ENCODE measurements around the gene BMX. TPM values are rescaled to one million over a fixed set of nuclear protein-coding genes. Genes with fewer than 3 reads are reported as not detected.

BMX gene
- not detected for total RNA-seq

DNA sequence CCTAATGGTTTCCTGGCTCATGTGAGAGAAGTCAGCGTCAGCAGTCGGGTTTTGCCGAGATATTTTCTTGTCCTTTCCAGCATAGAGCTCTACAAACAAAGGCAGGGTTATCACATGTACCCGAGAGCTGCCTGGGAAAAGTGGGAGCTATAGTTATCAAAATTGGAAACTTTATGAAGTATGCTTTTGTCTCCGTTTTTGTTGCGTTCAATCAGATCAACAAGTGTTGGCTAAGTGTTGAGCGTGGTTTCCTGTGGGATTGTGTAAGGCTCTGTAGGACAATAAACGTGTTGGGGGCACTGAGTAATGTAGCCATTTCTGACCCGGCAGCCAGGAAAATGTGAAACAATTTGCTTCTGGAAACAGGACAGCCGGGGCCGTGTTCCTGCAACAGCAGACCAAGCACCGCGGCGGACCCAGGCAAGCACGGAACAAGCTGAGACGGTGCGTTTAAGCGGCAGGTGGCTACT lies at the start of gene BMX:
TSS of gene BMX (plus strand) at position 311 of the 470 bp plus-strand sequence. CDS start 7,547 bp downstream, outside the sequence.
- no peak for ATAC-seq (replicated peaks in 1 of 2)
- no peaks in the 10 kb centered on the region for H3K9me3 Mint-ChIP-seq
- no peak within 1 kb of the TSS for H3K4me3 Mint-ChIP-seq
- no peak for DNase-seq
- H3K27me3 Mint-ChIP-seq (ENCODE audit: low read depth) = peaks cover 71% of the 10 kb centered on the region
- H3K27ac Mint-ChIP-seq = no peak within 1 kb of the TSS
- peaks cover 6% of the 10 kb centered on the region for H3K4me1 Mint-ChIP-seq (ENCODE audit: low read depth)
- H3K36me3 Mint-ChIP-seq (ENCODE audit: insufficient read depth in 2 of 2) = no peaks in the 10 kb centered on the region

DNA sequence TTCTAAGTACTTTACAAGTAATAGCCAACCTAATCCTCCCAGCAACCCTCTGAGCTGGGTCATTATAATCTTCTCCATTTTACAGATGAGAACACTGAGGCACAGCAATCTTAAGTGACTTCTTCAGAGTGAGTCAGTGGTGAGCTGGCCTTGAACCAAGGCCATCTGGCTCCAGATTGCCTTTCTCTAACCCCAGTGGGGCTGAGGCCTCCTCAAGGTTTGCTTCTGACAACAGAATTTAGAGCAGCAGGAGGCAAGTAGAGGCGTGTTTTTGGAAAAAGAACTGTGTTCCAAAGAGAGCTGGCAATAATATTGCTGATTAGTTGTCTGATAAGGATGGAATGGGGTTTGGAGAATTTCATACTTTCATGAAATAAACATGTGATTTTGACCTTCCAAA lies 48.7 kb upstream of the BMX start:
- H3K36me3 Mint-ChIP-seq (ENCODE audit: insufficient read depth in 2 of 2) = no peaks in the 10 kb centered on the region
- no peak overlapping the region for H3K27ac Mint-ChIP-seq
- H3K4me3 Mint-ChIP-seq = no peak overlapping the region
- no peaks in the 10 kb centered on the region for H3K9me3 Mint-ChIP-seq
- H3K27me3 Mint-ChIP-seq (ENCODE audit: low read depth) = peaks cover 24% of the 10 kb centered on the region
- no peak for DNase-seq
- no peak for ATAC-seq (replicated peaks in 1 of 2)
- H3K4me1 Mint-ChIP-seq (ENCODE audit: low read depth) = no peaks in the 10 kb centered on the region

DNA sequence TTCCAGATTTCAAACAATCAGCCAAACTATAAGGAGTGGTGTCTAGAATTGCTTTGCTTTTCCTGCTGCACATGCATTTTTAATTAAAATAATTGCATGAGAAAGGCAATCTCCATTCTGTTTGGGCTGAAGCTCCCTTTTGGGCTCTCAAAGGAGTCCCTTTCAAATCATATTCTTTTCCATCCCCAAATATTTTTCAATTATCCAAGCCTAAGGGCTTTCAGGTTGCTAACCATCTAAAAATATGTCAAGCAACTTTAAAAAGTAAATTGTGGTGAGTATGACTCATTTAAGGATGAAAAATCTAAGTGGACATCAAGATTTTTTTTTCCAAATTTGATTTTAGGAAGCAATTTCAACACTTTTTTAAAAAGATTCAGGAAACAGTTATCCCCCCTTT lies 35.9 kb upstream of the BMX start:
- DNase-seq (no peak), ATAC-seq (replicated peaks in 1 of 2) (no peak)
- peaks cover 30% of the 10 kb centered on the region for H3K27me3 Mint-ChIP-seq (ENCODE audit: low read depth)
- no peak overlapping the region for H3K27ac Mint-ChIP-seq
- H3K9me3 Mint-ChIP-seq = no peaks in the 10 kb centered on the region
- no peak overlapping the region for H3K4me3 Mint-ChIP-seq
- H3K36me3 Mint-ChIP-seq (ENCODE audit: insufficient read depth in 2 of 2) = no peaks in the 10 kb centered on the region
- H3K4me1 Mint-ChIP-seq (ENCODE audit: low read depth) = no peaks in the 10 kb centered on the region

DNA sequence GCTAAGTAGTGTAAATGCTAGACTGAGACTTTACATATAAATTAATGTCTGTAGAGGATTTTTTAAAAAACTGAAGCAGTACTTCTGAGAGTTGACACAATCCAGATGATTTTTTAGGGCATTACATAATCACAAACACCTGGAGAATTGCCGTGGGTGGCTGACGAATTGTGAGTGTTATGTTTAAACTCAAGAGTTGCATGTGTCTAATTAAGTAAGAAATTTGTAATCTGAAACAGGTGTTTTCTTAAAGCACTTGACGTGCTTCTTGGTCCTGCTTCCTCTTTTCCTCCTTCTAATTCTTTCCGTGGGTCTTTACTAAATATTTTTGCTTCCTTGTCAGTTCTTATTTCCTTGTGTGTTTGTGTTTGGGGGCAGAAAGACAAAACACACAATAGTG lies 35.3 kb upstream of the BMX start:
- H3K27ac Mint-ChIP-seq = no peak overlapping the region
- no peaks in the 10 kb centered on the region for H3K9me3 Mint-ChIP-seq
- no peaks in the 10 kb centered on the region for H3K36me3 Mint-ChIP-seq (ENCODE audit: insufficient read depth in 2 of 2)
- ATAC-seq (replicated peaks in 1 of 2) = no peak
- DNase-seq = no peak
- no peak overlapping the region for H3K4me3 Mint-ChIP-seq
- H3K27me3 Mint-ChIP-seq (ENCODE audit: low read depth) = peaks cover 26% of the 10 kb centered on the region
- H3K4me1 Mint-ChIP-seq (ENCODE audit: low read depth) = no peaks in the 10 kb centered on the region

DNA sequence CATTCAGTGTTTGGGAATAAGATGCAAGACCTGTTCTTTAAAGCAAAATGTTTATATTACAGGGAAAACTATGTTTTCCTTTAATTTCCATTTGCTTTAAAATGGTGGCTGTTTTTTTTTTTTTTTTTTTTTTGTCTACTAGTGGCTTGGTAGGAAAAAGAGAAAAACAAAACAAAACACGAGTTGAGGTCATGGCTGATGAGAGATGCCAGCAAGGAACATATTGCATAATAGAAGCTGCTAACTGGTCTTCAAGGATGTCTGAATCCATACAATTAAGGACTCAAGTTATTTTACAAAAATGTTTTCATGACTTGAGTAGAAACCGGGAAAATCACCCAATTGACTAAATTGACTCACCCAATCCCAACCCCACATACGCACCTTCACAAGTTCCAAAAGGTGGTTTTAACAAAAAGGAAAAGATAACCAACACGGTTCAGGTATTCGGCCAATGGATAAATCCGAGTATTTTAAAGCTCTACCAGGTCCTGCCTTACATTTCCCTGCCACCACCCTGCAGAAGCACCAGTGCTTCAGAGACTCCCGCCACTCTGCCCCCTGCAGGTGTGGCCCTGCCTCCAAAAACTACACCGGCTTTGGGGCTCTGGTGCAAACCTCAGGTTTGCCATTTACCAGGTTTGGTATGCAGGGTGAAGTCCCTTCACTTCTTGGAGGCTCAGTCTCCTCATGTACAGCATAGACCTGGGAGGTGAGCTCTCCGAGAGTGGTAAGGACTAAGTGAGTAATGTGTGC lies 34.5 kb upstream of the BMX start:
- ATAC-seq (replicated peaks in 1 of 2) (no peak), DNase-seq (peak in 1 of 2 donors; percentile 7)
- no peak overlapping the region for H3K4me3 Mint-ChIP-seq
- no peaks in the 10 kb centered on the region for H3K36me3 Mint-ChIP-seq (ENCODE audit: insufficient read depth in 2 of 2)
- H3K4me1 Mint-ChIP-seq (ENCODE audit: low read depth) = peaks cover 2% of the 10 kb centered on the region
- no peaks in the 10 kb centered on the region for H3K9me3 Mint-ChIP-seq
- H3K27me3 Mint-ChIP-seq (ENCODE audit: low read depth) = peaks cover 23% of the 10 kb centered on the region
- H3K27ac Mint-ChIP-seq = no peak overlapping the region

DNA sequence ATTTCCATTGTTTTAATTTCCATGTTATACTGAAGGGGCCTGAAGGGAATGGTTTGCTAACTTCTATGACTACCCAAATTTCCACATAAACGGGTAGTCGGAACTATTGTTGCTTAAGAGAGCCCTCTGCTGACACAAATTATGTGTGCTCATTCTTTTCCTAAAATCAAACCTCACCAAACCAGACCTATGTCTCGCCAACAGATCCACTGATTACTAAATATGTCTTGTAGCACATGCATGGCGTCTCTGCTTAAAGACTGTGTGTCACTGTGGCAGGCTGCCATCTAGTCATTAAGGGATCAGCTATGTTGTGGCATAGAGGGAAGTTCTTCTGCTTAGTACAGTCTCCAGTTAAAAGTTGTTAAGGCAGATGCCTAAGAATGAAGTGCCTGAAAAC lies 32.6 kb upstream of the BMX start:
- DNase-seq = no peak
- H3K4me1 Mint-ChIP-seq (ENCODE audit: low read depth) = peaks cover 5% of the 10 kb centered on the region
- ATAC-seq (replicated peaks in 1 of 2) = no peak
- H3K36me3 Mint-ChIP-seq (ENCODE audit: insufficient read depth in 2 of 2) = no peaks in the 10 kb centered on the region
- H3K27me3 Mint-ChIP-seq (ENCODE audit: low read depth) = peaks cover 38% of the 10 kb centered on the region
- no peaks in the 10 kb centered on the region for H3K9me3 Mint-ChIP-seq
- no peak overlapping the region for H3K4me3 Mint-ChIP-seq
- no peak overlapping the region for H3K27ac Mint-ChIP-seq

DNA sequence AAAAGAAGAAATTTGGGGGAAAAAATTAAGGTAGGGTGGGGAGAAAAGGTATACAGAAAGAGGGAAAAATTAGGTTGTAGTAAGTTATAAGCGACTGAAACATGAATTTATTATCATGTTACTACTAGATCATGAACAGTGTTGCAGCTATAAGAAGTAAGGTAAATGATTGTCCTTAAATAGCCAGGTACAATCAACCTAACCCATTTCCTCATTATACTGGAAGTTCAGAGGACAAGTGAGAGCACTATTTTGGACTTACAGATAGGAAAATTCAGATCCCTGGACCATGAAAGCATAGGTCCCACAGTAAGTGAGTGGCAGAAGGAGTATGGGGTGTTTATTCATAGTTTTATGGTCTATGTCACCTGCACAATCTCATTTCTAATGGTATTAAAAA lies 31.0 kb upstream of the BMX start:
- Mint-ChIP-seq H3K36me3 (ENCODE audit: insufficient read depth in 2 of 2) (no peaks in the 10 kb centered on the region), H3K27ac (no peak overlapping the region), H3K4me3 (no peak overlapping the region), H3K9me3 (no peaks in the 10 kb centered on the region), H3K4me1 (ENCODE audit: low read depth) (peaks cover 5% of the 10 kb centered on the region), H3K27me3 (ENCODE audit: low read depth) (peaks cover 39% of the 10 kb centered on the region)
- DNase-seq (no peak), ATAC-seq (replicated peaks in 1 of 2) (no peak)

DNA sequence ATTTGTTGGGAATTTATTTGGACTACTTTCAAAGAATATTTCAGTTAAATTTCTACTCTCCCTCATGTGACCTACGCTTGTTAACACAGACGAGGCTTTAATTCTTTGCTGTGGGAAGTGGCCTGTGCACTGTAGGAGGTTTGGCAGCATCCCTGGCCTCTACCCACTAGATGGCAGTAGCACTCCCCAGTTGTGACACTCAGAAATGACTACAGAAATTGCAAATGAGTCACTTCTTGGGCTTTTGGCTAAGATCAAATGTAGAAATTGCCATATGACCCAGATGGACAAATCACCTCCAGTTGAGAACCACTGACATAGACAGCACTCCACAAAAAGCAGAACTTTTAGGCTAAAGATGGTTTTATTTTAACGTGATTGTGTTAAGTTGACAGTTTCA lies 29.6 kb upstream of the BMX start:
- ATAC-seq (replicated peaks in 1 of 2) = peak; percentile 68 to 82
- Mint-ChIP-seq H3K27me3 (ENCODE audit: low read depth) (peaks cover 38% of the 10 kb centered on the region), H3K36me3 (ENCODE audit: insufficient read depth in 2 of 2) (no peaks in the 10 kb centered on the region), H3K4me3 (no peak overlapping the region), H3K27ac (no peak overlapping the region), H3K4me1 (ENCODE audit: low read depth) (peaks cover 5% of the 10 kb centered on the region), H3K9me3 (no peaks in the 10 kb centered on the region)
- DNase-seq = peak; percentile 50 to 56

DNA sequence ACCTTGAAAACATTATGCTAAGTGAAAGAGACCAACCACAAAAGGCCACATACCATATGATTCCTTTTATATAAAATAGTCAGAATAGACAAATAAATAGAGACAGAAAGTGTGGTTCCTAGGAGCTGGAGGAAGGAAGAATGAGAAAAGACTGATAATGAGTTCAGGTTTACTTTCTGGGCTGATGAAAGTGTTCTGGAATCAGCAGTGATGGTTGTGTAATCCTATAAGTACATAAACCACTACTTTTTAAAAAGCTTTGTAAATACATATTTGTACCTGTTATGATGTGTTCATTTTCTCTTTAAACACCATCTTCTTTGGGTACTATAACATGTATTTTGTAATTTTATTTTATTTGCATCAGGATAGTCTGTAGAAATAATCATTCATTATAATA lies 28.1 kb upstream of the BMX start:
- Mint-ChIP-seq H3K4me3 (no peak overlapping the region), H3K36me3 (ENCODE audit: insufficient read depth in 2 of 2) (no peaks in the 10 kb centered on the region), H3K9me3 (no peaks in the 10 kb centered on the region), H3K27ac (no peak overlapping the region), H3K27me3 (ENCODE audit: low read depth) (peaks cover 27% of the 10 kb centered on the region), H3K4me1 (ENCODE audit: low read depth) (peaks cover 5% of the 10 kb centered on the region)
- ATAC-seq (replicated peaks in 1 of 2) (no peak), DNase-seq (no peak)

DNA sequence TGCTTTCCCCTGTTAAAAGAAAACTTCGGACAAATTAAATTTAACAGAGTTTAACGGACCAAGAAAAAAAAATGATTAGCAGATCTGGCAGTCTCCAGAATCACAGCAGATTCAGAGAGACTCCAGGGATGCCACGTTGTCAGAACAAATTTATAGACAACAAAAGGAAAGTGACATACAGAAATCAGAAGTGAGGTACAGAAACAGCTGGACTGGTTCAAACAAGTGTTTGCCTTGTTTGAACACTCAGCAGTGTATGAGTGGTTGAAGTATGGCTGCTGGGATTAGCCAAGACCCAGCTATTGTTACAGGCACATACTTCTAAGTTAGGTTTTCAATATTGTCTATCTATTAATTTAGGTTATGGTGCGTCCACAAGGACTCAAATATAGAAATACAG lies 26.6 kb upstream of the BMX start:
- Mint-ChIP-seq H3K27ac (no peak overlapping the region), H3K4me1 (ENCODE audit: low read depth) (peaks cover 5% of the 10 kb centered on the region), H3K36me3 (ENCODE audit: insufficient read depth in 2 of 2) (no peaks in the 10 kb centered on the region), H3K9me3 (no peaks in the 10 kb centered on the region), H3K4me3 (no peak overlapping the region), H3K27me3 (ENCODE audit: low read depth) (peaks cover 31% of the 10 kb centered on the region)
- ATAC-seq (replicated peaks in 1 of 2) = no peak
- DNase-seq = no peak

DNA sequence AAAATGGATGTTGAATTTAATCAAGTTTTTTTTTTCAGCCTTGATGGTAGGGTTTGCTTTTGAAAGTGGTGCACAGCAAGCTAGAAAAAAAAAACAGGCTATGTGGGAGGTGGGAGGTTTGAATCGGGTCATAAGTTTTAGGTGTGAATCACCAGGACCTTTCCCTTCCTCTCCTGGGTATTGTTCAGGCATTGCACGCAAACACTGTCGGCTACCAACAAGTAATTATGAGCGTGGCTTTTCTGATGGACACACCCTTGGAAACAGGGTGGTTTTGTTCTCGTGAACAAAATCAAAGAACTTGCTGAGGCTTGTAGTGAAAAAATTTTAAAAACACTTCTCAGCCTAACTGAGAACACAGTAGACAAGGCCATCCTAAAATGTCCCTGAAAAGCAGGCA lies 25.6 kb upstream of the BMX start:
- DNase-seq = no peak
- Mint-ChIP-seq H3K9me3 (no peaks in the 10 kb centered on the region), H3K27ac (no peak overlapping the region), H3K4me1 (ENCODE audit: low read depth) (peaks cover 5% of the 10 kb centered on the region), H3K36me3 (ENCODE audit: insufficient read depth in 2 of 2) (no peaks in the 10 kb centered on the region), H3K4me3 (no peak overlapping the region), H3K27me3 (ENCODE audit: low read depth) (peaks cover 33% of the 10 kb centered on the region)
- no peak for ATAC-seq (replicated peaks in 1 of 2)

DNA sequence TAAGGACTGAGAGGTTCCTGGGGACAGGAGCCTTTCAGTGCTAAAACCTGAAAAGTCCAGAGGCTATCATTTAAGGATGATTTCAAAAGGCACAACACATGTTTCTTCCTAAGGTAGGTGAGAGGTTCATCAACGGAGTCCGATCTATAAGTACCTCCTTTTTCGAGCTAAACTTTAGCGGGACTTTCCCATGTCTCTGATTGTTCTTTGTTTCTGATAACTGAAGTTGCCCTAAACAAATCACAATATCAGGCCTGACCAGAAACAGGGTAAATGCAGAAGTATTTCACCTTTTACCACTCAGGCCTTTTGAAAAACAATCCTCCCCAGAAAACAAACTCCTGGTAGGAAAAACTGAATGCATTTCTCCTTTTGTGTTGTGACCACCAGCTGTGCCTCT lies 25.1 kb upstream of the BMX start:
- Mint-ChIP-seq H3K4me1 (ENCODE audit: low read depth) (peaks cover 5% of the 10 kb centered on the region), H3K27ac (no peak overlapping the region), H3K9me3 (peaks cover 0 to 4% of the 10 kb centered on the region in 2 donors), H3K27me3 (ENCODE audit: low read depth) (peaks cover 38% of the 10 kb centered on the region), H3K4me3 (no peak overlapping the region), H3K36me3 (ENCODE audit: insufficient read depth in 2 of 2) (no peaks in the 10 kb centered on the region)
- DNase-seq (no peak), ATAC-seq (replicated peaks in 1 of 2) (no peak)

DNA sequence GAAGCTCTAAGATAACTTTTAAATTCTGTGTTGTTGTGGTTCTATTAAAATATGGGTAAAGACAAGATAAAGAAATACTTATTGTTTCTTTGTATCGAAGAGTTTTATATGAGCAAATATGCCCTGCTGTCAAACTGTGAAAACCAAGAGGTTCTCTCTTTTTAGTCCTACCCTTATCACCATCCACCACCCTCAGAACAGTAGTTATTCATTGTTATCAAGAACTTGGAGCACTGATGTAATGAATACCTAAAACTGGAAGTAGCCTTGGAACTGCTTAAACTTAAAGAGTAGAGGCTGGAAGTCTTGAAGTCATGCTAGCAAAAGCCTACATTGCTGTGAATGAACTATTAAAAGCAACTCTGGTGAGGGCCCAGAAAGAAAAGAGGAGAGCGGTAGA lies 16.7 kb upstream of the BMX start:
- H3K27ac Mint-ChIP-seq = no peak overlapping the region
- no peak overlapping the region for H3K4me3 Mint-ChIP-seq
- H3K4me1 Mint-ChIP-seq (ENCODE audit: low read depth) = no peaks in the 10 kb centered on the region
- peaks cover 46% of the 10 kb centered on the region for H3K27me3 Mint-ChIP-seq (ENCODE audit: low read depth)
- no peak for DNase-seq
- ATAC-seq (replicated peaks in 1 of 2) = no peak
- peaks cover 0 to 6% of the 10 kb centered on the region in 2 donors for H3K9me3 Mint-ChIP-seq
- H3K36me3 Mint-ChIP-seq (ENCODE audit: insufficient read depth in 2 of 2) = no peaks in the 10 kb centered on the region

DNA sequence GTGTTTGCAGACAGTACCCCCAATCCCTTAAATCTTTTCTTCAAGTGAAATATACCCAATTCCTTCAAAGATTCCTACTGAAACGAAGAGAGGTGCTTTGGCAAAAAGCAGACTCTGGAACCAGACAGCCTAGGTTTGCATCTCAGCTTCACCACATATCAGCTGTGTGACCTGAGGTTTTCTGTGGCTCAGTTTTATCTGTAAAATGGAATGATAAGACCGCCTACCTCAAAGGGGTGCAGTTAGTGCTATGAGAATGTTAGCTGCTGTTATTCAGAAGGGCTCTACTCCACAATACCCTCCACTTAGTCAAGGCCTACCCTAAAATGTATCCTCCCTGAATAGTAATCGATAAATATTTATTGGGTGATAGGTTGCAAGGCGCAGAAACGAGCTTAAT lies 8.1 kb upstream of the BMX start:
- H3K27ac Mint-ChIP-seq = no peak overlapping the region
- peak overlapping the region; percentile 83 to 87 for H3K4me3 Mint-ChIP-seq
- DNase-seq (no peak), ATAC-seq (replicated peaks in 1 of 2) (no peak)
- no peaks in the 10 kb centered on the region for H3K9me3 Mint-ChIP-seq
- peaks cover 56% of the 10 kb centered on the region for H3K27me3 Mint-ChIP-seq (ENCODE audit: low read depth)
- H3K4me1 Mint-ChIP-seq (ENCODE audit: low read depth) = peaks cover 13% of the 10 kb centered on the region
- no peaks in the 10 kb centered on the region for H3K36me3 Mint-ChIP-seq (ENCODE audit: insufficient read depth in 2 of 2)
